Stimulated activated CD8-positive, alpha-beta memory T cell treated with anti-CD3 and anti-CD28 coated beads, Interleukin-7, amount 100 ng/mL, for 24 hours (primary cell): ENCODE measurements around the gene MAN2A1.
"Not testable (repeated sequence)": the region's sequence is repeated elsewhere in the genome, so short reads cannot be mapped to it uniquely, and the experiment has no call there.

Source experiments
- DNase-seq: peaks from one replicate; pipeline ENCODE4 v3.0.0-alpha.2; 2020; ENCODE audit warnings: low read depth

The MAN2A1 gene

DNA sequence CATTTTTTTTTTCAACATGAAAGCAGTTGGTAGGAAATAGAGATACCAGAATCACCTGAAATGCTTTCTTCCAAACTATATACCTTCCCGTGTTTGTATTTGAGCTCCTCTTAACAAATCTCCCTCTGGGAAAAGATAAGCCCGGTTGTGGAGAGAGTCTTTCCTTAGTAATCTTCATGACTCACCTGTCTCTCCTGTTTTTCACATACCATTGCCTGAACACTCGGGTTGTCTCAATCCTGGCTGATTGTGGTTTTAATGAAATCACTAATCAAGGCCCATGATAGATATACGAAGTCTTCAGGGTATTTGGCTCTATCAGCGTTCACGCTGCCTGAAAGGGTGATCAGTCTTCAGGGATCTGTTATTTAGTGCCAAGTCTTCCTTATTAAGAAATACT is 136.7 kb downstream of the MAN2A1 start:
- DNase-seq = no peak

DNA sequence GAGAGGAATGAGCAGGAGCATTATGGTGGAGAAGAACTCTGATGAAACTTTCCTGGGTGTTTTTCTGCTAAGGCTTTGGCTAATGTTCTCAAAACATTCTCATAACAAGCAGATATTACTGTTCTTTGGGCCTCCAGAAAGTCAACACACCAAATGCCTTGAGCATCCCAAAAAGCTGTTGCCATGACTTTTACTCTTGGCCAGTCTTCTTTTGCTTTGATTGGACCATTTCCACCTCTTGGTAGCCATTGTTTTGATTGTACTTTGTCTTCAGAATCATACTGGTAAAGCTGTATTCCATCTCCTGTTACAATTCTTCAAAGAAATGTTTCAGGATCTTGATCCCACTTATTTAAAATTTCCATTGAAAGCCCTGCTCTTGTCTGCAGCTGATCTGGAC is 139.6 kb downstream of the MAN2A1 start:
- DNase-seq = no peak

DNA sequence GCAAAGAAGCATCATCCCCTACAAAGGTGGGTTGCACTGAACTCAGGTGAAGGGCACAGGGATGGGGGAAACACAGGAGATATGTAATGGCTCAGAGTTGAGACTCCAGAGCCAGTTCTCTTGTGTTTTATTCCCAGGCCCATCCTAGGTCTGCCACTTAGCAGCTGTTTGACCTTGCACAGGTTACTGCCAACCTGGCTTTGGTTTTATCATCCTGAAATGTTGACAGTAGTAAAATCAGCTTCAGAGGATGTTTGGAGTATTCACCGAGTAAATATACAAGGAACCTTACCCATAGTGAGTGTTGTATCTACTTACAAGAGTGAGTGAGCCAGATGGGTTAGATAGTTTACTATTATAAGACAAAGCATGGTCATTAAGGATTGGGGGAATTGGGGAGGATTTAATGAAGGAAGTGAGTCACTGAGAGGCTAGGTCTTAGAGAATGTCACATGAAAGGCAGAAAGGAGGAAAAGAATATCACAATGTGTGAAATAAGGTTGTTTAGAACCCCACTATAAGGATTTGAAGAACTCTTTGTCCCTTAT is 141.3 kb downstream of the MAN2A1 start:
- no peak for DNase-seq

DNA sequence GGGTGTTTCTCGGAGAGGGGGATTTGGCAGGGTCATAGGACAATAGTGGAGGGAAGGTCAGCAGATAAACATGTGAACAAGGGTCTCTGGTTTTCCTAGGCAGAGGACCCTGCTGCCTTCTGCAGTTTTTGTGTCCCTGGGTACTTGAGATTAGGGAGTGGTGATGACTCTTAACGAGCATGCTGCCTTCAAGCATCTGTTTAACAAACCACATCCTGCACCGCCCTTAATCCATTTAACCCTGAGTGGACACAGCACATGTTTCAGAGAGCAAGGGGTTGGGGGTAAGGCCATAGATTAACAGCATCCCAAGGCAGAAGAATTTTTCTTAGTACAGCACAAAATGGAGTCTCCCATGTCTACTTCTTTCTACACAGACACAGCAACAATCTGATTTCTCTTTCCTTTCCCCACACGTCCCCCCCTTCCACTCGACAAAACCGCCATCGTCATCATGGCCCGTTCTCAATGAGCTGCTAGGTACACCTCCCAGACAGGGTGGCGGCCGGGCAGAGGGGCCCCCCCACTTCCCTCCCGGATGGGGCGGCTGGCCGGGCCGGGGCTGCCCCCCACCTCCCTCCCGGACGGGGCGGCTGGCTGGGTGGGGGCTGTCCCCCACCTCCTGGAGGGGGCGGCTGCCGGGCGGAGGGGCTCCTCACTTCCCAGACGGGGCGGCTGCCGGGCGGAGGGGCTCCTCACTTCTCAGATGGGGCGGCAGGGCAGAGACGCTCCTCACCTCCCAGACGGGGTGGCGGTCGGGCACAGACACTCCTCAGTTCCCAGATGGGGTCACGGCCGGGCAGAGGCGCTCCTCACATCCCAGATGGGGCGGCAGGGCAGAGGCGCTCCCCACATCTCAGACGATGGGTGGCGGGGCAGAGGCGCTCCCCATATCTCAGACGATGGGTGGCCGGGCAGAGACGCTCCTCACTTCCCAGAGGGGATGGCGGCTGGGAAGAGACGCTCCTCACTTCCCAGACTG is 142.8 kb downstream of the MAN2A1 start:
- not testable (repeated sequence) for DNase-seq

DNA sequence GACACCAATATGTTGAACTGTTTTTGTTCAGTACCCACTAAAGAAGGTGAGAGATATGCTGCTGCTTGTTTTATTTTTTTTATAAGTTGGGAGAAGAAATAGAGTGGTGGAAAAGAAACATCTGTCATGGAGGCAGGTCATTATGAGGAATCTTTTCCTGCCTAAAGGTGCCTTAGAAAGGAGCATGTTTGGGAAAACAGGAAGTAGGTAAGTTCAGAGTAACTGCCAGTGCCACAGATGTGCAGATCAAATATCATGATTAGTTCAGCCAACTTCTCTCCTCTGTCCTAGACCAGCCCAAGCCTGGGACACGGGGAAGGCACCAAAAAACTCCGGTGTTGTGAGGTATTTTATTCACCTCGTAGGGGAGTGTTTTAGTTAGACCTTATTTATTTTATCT is 144.2 kb downstream of the MAN2A1 start:
- DNase-seq = no peak

DNA sequence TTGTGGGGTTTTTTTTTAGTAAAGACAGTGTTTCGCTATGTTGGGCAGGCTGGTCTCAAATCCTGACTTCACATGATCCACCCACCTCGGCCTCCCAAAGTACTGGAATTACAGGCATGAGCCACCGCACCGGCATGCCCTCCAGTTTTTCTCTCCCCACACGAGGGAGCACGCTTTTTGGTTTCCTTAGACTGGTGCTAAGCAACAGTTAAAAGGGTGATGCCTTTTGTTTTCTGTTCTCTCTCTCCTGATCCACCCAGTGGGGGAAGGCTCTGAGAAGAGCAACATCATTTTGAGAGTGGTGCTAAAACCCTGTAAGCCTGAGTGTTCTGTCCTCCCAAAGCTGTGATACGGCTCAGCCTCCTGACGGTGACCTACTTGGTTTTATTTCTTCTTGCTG is 146.6 kb downstream of the MAN2A1 start:
- no peak for DNase-seq

DNA sequence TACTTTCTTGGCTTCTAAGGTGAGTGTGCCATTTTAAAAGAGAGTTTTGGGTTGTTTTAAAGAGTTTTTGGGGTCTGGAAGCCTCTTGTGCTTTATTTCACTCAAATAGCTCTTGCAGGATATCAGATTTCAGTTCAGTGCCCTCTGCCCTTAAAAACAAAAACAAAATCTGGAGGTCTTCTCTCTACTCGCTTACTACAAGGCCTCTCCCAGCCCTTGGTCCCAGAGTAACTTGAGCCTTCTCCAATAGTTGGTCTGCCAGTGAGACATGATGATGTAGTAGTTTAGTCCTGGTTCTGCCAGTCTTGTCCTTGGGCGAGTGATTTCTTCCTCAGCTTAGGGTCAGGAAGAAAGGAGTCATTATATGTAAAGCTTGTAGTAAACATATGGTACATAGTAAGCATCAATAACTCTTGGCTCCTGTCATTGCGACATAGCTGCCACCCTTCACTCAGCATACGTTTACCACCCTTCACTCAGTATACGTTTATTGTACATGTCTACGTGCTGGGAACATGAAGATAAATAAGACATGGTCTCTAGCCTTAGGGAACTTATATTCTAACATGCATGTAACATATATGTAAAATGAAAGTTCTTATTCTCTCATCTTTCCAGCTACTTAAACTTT is 147.6 kb downstream of the MAN2A1 start:
- DNase-seq = no peak

DNA sequence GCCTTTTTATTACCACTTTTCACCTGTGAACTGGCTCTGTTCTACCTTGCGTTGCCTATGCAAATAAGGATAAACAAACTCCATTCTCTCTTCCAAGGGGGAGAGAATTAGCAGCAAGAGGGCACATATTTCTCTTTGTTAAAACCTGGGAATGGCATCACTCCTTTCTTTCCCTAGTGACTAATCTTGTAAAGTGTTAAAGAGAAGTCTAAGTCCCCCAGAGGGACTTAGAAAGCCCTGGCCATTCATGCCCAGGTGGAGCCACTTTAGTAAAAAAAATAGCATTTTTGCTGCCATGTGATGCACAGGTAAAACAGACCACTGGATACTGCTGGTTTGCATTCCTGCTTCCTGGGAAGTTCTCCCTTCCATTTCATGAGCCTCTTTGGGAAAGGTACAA is 148.4 kb downstream of the MAN2A1 start:
- DNase-seq = no peak

DNA sequence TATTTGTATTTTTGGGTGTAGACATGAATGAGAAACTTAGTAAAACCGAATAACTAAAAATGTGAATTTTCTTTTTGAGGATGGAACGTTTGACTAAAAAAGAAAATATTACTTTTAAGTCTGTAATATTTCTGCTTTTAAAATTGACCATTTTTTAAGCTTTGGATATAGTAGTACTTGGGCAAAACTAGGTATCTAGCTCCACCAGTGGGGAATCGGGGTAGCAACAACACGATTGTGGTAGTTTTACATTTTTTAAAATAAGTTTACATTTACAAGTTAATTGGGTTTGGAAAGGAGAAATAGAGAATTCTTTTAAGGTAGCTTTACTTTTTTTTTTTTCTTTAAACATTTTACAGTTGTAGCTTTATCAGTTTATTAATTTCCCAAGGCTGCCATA is 154.4 kb downstream of the MAN2A1 start:
- DNase-seq = no peak

DNA sequence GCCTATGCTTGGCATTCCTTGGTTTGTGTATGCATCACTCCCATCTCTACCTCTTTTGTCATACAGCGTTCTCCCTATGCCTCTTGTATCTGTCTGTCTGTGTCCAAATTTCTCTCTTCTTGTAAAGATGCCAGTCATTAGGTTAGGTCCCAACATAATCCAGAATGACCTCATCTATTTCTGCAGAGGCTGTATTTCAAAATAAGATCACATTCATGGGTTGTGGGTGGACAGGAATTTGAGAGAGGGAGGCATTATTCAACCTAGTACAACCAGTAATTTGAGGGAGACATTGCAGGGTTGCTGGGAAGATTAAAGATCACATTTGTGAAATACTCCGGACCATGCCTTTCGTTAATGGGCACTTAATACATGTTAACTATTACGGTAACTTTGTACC is 155.0 kb downstream of the MAN2A1 start:
- no peak for DNase-seq

DNA sequence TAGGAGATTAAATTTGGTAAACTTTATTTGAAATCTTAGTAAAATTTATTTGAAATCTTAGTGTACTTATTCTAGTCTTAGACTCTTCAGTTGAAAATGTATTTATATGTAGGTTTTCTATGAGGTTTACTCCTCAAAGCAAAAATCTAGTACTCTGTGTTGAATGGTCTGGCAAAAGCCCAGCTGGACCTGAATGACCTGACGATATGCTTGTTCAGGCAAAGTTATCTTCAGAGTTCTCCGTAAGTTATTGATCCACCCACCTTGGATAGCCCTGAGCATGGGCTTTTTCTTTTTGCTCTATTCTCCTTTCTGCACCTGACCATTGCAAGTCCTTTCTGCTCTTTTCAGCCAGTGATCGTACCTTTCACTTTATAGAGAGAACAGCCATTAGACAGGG is 158.4 kb downstream of the MAN2A1 start:
- no peak for DNase-seq

DNA sequence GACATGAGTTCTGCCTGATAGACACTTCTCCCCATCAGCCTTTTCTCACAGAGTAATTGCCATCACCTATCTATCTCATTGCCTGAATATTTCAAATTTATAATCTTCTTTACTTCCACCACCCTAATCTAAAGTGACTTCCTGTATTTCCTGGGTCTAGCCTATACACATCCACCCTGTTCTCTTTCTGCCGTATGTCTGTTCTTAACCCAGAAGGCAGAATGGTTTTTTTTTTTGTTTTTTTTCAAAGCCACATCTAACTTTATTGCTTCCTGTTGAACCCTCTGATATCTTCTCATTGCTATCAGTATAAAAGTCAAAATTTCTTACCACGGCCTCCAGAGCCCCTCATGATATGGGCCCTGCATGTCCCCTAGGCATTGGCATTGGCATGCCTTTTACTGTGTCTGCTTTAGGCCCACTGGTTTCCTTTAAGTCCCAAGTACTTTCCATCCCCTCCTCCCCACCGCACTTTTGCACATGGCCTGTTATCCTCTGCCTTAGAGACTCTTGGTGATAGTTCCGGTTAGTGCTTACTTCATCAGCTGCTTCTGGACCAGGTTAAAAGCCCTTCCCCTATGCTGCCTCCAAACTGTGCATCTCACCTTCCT is 159.9 kb downstream of the MAN2A1 start:
- DNase-seq = no peak

DNA sequence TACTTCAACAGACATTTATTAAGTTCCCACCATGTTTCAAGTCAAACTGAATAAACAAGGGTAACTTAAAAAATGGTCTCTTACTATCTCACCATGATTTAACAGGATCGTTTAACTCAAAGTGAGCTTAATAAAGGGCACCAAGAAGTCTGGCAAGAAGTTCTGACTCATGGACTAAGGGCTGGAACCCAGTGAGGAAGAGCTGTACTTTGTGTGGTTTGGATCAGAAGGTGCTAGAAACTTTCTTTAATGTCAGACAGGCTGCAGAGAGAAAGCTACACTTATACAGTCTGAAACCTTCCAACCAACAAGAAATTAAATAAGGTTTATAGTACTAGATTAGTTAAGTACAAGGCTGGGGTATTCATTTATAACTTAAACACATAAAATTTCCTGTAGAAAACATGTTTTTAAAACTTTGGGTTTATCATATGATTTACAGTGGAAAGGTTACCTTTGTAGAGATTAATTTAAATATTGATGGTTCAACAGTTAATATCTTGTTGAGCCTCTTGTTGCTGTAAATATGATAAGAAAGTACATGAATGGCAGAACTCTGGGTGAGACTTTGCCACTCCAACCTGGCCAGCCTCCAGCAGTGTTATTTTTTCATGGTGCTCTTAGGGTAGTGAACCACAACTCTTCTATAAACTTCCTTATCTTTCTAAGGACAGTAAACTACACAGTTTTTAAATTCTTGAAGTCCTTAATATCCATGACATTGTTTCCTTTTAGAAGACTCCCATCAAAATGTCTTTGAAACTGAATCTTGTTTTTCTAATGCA is 162.8 kb downstream of the MAN2A1 start:
- no peak for DNase-seq

DNA sequence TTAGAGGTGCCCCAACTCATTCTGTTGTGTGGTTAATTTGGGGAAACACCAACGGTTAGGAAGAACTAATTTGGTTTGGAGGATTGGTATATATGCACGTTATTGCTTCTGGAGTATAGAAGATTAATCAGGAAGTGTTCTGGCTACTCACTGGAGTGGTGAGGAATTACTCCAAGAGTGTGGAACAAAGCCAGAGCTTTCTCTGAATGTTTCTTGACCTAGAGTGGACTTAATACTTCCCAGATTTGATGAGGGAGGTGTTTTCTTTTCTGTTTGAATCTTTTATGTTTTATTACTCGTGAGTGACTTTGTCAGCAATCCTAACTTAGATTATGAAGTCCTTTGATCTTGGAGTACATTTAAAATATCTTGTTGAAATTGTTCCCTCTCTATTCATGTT is 163.7 kb downstream of the MAN2A1 start:
- no peak for DNase-seq

DNA sequence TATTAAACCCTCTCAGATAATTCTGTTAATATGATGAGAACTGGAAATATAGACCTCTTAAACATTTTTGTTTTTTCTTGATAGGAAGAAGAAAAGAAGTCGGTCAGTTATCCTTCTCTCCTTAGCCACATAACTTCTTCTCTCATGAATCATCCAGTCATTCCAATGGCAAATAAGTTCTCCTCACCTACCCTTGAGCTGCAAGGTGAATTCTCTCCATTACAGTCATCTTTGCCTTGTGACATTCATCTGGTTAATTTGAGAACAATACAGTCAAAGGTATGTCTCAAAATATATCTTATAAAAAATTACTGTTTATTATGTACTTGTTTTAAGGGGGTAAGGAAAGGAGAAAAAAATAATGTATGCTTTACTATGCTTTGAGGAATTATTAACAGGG is 165.3 kb downstream of the MAN2A1 start:
- no peak for DNase-seq

DNA sequence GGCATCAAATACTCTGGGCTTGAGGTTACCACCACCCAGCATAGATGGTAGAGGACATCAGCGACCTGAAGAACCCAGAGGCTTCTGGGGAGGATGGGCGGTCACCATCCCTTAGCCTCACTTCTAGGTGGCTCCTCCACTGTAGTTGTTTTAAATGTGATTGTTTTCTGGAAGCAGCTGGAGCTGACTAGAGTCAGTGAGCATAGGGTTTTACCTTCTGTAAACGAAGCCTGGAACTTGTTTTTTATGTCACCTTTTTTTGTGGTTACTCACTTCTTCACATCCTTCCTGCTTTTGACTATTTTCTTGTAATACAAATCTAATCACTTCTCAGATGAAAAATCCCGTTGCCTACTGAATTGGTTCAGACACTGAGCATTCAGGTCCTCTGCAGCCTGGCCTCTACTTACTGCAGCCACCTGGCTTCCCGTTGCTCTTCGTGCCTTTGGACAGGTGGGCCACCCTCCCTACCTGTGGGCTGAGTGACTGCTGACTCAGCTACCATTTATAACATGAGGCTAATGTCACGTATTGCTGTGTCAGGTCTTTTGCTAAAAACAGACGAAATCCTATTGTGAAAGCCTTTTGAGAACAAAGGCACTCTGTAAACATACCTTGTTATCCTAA is 167.8 kb downstream of the MAN2A1 start:
- DNase-seq = no peak

DNA sequence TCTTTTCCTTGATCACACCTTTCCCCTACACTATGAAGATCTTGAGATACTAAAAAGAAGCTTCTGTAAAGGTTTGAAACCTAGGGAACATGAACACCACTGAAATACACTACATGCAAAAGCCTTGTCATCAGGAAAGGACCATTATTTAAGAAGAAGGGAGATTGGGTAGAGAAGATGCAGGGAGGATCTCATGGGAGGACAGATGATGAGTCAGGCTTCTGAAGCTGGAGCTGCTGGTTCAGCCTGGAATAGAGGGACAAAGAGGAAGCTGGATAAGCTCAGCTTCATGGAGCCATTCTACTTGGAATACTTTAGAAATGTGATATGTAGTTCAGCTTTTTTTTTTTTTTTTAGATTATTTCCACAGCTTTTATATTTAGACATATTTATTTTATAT is 169.8 kb downstream of the MAN2A1 start:
- no peak for DNase-seq

DNA sequence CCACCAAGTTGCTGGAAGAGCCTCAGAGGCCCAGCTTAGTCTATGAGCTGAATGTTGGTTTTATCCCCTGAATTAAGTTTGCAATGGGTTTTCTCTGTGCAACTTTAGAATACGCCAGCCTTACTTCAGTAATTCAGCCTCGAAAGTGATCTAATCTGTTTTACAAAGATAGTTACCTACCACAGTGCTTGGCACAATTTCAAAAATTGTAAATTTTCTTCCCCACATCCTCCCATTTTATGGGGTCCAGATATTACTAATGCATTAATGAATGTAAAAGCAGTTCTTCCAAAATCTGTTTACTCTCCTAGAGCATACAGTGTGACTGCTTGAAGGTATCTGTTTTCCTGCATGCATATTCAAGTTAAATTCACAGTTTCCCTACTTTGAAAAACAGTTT is 172.6 kb downstream of the MAN2A1 start:
- no peak for DNase-seq

DNA sequence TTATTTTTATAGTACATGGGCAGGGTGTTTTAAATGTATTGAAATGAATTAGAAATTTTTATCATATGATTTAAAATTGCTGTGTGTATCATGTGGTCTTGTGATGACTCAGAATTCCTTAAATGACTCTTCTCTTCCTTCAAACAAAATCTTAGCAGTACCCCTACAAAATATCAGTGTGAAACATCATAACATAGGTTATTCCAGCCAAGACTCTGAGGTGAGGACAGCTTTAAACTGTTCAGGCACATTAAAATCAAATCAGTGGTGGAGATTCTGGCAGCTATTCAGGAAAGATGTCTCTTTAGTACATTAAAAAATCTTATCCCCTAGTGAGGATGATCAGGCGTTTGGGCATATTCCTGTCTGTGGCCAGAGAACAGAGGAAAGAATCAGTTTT is 174.0 kb downstream of the MAN2A1 start:
- DNase-seq = no peak

DNA sequence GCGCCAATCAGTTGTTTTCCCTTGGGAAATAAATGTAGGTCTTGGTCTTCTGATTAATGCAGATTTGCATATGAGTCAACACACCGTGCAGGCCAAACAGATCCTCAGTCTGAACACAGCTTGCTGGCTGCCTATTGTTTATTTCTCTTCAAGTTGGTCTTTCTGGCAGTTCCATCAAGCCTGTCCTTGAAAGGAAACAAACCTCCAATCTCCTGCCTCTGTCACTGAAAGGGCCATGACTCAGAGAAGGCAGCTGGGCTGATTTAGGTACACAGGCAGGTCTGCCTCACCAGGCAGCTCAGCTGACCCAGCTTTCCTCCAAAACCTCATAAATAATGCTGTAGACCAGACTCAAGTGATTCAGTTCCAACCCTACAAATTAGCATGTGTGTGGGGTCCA is 175.9 kb downstream of the MAN2A1 start:
- DNase-seq = no peak

DNA sequence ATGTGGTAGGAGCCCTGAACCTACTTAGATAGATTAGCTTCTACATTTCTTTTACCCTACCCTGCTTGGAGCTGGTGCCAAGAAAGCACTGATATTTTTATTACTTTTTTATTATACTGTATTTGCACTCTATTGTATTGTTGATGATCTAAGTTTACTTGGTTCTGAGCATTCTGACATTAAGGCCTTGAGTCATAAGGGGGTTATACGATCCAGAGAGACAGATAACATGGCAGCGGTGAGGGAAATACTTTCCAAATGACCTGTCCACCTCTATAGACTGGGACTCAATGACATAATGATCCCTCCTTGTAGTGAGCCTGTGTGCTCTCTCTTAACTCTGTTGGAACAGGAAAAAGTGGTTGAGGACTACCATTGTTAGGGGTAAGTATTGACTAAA is 176.3 kb downstream of the MAN2A1 start:
- DNase-seq = no peak

DNA sequence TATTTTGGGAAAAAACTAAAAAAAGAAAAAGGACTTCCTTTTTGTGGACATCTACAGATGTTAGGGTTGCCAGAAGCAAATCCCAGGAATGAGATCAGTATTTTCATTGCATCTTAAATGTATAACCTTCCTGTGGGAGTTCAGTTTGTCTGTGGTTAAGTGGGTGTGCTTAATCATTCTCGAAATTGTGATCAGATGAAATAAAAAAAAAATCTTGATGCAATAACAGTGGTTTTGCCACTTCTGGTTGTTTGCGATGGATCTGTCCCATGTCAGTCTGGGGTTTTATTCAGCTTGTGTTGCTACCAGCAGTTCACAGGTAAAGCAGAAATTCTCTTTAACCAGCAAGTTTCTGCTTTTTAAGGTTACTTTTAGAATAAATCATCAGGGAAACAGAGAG is 179.0 kb downstream of the MAN2A1 start:
- no peak for DNase-seq
